ENCODE measurements around the gene SOCS2.

DNA sequence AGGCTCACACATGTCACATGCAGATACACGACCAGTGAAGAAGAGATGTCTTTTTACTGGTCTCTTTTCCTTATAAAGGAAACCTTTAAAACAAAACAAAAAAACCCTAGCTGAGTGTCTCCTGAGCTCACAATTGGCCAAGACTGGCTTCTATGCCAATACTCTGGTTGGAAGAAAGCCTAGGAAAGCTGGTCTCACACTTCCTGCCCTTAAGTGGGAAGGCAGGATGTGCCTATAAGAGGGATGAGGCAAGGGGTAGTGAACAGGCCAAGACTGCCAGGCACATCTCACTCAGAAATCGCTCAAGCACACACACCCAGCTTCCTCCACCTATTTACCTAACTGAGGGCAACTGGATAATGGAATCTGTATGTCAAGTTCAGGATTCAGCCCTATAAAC, 50.0 kb downstream of the SOCS2 start:
- TF ChIP-seq, protein P1, sequence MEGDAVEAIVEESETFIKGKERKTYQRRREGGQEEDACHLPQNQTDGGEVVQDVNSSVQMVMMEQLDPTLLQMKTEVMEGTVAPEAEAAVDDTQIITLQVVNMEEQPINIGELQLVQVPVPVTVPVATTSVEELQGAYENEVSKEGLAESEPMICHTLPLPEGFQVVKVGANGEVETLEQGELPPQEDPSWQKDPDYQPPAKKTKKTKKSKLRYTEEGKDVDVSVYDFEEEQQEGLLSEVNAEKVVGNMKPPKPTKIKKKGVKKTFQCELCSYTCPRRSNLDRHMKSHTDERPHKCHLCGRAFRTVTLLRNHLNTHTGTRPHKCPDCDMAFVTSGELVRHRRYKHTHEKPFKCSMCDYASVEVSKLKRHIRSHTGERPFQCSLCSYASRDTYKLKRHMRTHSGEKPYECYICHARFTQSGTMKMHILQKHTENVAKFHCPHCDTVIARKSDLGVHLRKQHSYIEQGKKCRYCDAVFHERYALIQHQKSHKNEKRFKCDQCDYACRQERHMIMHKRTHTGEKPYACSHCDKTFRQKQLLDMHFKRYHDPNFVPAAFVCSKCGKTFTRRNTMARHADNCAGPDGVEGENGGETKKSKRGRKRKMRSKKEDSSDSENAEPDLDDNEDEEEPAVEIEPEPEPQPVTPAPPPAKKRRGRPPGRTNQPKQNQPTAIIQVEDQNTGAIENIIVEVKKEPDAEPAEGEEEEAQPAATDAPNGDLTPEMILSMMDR (IDR thresholded peaks at IDR 0.05) = no peak
- no peak for TF ChIP-seq POLR2A (IDR thresholded peaks at IDR 0.05)
